Mesenchymal stem cell (in vitro differentiated cells and primary cell): ENCODE measurements around the gene HSPB3.

Experiments
- DNase-seq: peaks from one replicate; pipeline ENCODE4 v3.0.0-alpha.2; 2013
- H2AFZ ChIP-seq: one replicate; pipeline ENCODE4 v1.6.1; 2013; ENCODE audit warnings: low read depth, mild to moderate bottlenecking, control low read depth, inconsistent platforms, low read length, moderate library complexity
- H2AK5ac ChIP-seq: 2 replicates; pipeline ENCODE4 v1.6.1; 2013; ENCODE audit warnings: low read length, moderate library complexity, mild to moderate bottlenecking, inconsistent platforms; ENCODE audit not compliant: severe bottlenecking
- H2BK120ac ChIP-seq: one replicate; pipeline ENCODE4 v1.6.1; 2013; ENCODE audit warnings: low read depth, mild to moderate bottlenecking, inconsistent platforms, low read length, moderate library complexity
- H2BK12ac ChIP-seq, 2 experiments: one replicate each; pipeline ENCODE4 v1.6.1; 2013; ENCODE audit warnings: inconsistent platforms in 2 of 2, low read length in 2 of 2, mild to moderate bottlenecking in 2 of 2, moderate library complexity in 2 of 2, control low read depth in 1 of 2
- H2BK15ac ChIP-seq: one replicate; pipeline ENCODE4 v1.6.1; 2013; ENCODE audit warnings: mild to moderate bottlenecking, low read depth, inconsistent platforms; ENCODE audit not compliant: poor library complexity, severe bottlenecking
- H2BK5ac ChIP-seq: 2 replicates; pipeline ENCODE4 v1.6.1; 2013; ENCODE audit warnings: low read depth, mild to moderate bottlenecking, low read length, control low read depth, inconsistent platforms; ENCODE audit not compliant: poor library complexity, severe bottlenecking
- H3K14ac ChIP-seq, 2 experiments: one replicate each; pipeline ENCODE4 v1.6.1; 2013; ENCODE audit warnings: inconsistent platforms in 2 of 2, low read length in 2 of 2, control low read depth in 1 of 2, mild to moderate bottlenecking in 1 of 2, moderate library complexity in 1 of 2
- H3K18ac ChIP-seq, 2 experiments: one replicate each; pipeline ENCODE4 v1.6.1; 2013; ENCODE audit warnings: inconsistent platforms in 2 of 2, low read length in 2 of 2, control low read depth in 1 of 2, low read depth in 1 of 2, mild to moderate bottlenecking in 1 of 2
- H3K23ac ChIP-seq, 2 experiments: one replicate each; pipeline ENCODE4 v1.6.1; 2013; ENCODE audit warnings: inconsistent platforms in 2 of 2, low read length in 2 of 2, mild to moderate bottlenecking in 2 of 2, moderate library complexity in 2 of 2, control low read depth in 1 of 2
- H3K27ac ChIP-seq: 2 replicates; pipeline ENCODE4 v1.5.1; 2013; ENCODE audit warnings: mild to moderate bottlenecking, moderate library complexity, low read length, control low read depth, inconsistent platforms; ENCODE audit not compliant: poor library complexity, severe bottlenecking
- H3K27me3 ChIP-seq, 2 experiments: 2 replicates each; pipeline versions ENCODE4 v1.6.1 to v1.7.0; 2013; ENCODE audit warnings: low read length in 2 of 2, mild to moderate bottlenecking in 2 of 2, moderate library complexity in 2 of 2, control low read depth in 1 of 2, inconsistent platforms in 1 of 2; ENCODE audit not compliant: control insufficient read depth in 1 of 2, insufficient read depth in 1 of 2
- H3K36me3 ChIP-seq, 2 experiments: 2 replicates each; pipeline versions ENCODE4 v1.6.1 to v1.7.0; 2013; ENCODE audit warnings: low read length in 2 of 2, control low read depth in 1 of 2, inconsistent platforms in 1 of 2, low read depth in 1 of 2, mild to moderate bottlenecking in 1 of 2; ENCODE audit not compliant: insufficient read depth in 2 of 2, control insufficient read depth in 1 of 2
- H3K4ac ChIP-seq, 2 experiments: one replicate each; pipeline ENCODE4 v1.6.1; 2013; ENCODE audit warnings: inconsistent platforms in 2 of 2, low read length in 2 of 2, mild to moderate bottlenecking in 2 of 2, moderate library complexity in 2 of 2, control low read depth in 1 of 2, low read depth in 1 of 2
- H3K4me1 ChIP-seq: 2 replicates; pipeline ENCODE4 v1.6.1; 2013; ENCODE audit warnings: low read depth, low read length, control low read depth; ENCODE audit not compliant: control insufficient read depth, insufficient read depth
- H3K4me2 ChIP-seq: 2 replicates; pipeline ENCODE4 v1.6.1; 2013; ENCODE audit warnings: low read length, mild to moderate bottlenecking, inconsistent platforms; ENCODE audit not compliant: poor library complexity, severe bottlenecking
- H3K4me3 ChIP-seq, 2 experiments: 2 replicates each; pipeline versions ENCODE4 v1.5.1 to v1.7.0; 2013; ENCODE audit warnings: low read length in 2 of 2, mild to moderate bottlenecking in 2 of 2, control low read depth in 1 of 2, low read depth in 1 of 2; ENCODE audit not compliant: insufficient read depth in 1 of 2
- H3K79me1 ChIP-seq: replicated peaks from 2 replicates; pipeline ENCODE4 v1.6.1; 2013; ENCODE audit warnings: mild to moderate bottlenecking, control low read depth, low read length, inconsistent platforms; ENCODE audit not compliant: poor library complexity, severe bottlenecking
- H3K9ac ChIP-seq: 2 replicates; pipeline ENCODE4 v1.7.0; 2013; ENCODE audit warnings: mild to moderate bottlenecking, low read length, moderate library complexity
- H3K9me3 ChIP-seq: 2 replicates; pipeline ENCODE4 v1.7.0; 2013; ENCODE audit warnings: mild to moderate bottlenecking, low read length; ENCODE audit not compliant: control insufficient read depth
- H4K8ac ChIP-seq: one replicate; pipeline ENCODE4 v1.6.1; 2013; ENCODE audit warnings: inconsistent platforms, mild to moderate bottlenecking, low read length, moderate library complexity
- H4K91ac ChIP-seq: one replicate; pipeline ENCODE4 v1.6.1; 2013; ENCODE audit warnings: mild to moderate bottlenecking, low read length, inconsistent platforms
- WGBS: methylation state at CpG from one replicate; pipeline ENCODE4 v1.1.7; 2013; ENCODE audit warnings: mixed read lengths; 5-methylcytosine and 5-hydroxymethylcytosine counted together

HSPB3 gene

DNA sequence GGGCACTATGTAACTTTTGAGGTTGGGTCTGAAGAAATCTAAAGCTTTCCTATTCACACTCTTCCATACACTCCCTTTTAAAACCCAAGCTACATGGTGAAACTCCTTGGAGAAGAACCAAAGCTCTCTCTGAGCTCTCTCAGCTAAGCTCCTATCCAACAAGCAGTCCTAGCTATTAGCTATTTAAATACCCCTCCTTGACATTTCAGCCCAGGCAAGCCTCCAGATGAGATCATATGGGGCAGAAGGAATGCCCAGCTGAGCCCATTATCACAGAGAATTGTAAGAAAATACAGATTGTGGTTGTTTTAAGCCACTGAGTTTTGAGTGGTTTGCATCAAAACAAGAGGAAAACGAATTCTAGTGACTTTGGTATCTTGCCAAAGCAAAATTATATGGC lies 15.2 kb downstream of the HSPB3 start:
- Histone ChIP-seq H3K9me3 (no peaks in the 10 kb centered on the region), H3K27ac (no peak overlapping the region), H3K4ac (no peak overlapping the region), H3K36me3 (no peaks in the 10 kb centered on the region), H2AK5ac (no peak overlapping the region), H2BK12ac (no peak overlapping the region), H3K18ac (no peak overlapping the region), H3K27me3 (peaks cover 0 to 3% of the 10 kb centered on the region in 2 experiments), H3K79me1 (no peaks in the 10 kb centered on the region), H3K4me1 (no peaks in the 10 kb centered on the region), H3K9ac (peak overlapping the region; percentile 90), H2BK15ac (no peak overlapping the region), H3K4me3 (peak overlapping the region in 1 of 2 experiments; percentile 79), H2AFZ (no peak overlapping the region), H3K4me2 (no peak overlapping the region), H3K14ac (no peak overlapping the region), H2BK120ac (no peak overlapping the region), H2BK5ac (no peak overlapping the region), H3K23ac (no peak overlapping the region), H4K8ac (no peak overlapping the region), H4K91ac (no peak overlapping the region)
- DNase-seq: no peak
- no CpG with 5 or more reads among the region's 1 CpG for WGBS

DNA sequence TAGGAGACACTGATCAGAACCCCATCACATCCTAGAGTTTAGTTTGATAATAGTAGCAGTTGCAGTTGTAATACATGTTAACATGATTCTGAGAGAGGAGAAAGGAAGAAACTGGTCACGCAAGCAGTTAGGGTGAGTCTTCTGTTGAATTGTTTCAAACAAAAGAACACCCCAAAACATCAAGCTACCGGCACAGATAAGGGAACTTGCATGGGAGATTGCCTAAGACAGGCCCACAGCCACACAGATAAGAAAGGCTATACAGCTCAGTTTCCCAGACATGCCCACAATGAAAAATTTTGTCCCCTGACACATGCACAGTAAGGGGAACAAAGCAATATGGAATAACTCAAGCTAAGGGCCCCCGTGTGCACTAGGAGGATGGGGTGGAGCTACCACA lies 15.9 kb downstream of the HSPB3 start:
- Histone ChIP-seq H2BK12ac (no peak overlapping the region), H3K36me3 (no peaks in the 10 kb centered on the region), H2AFZ (no peak overlapping the region), H3K4ac (no peak overlapping the region), H2AK5ac (no peak overlapping the region), H2BK15ac (no peak overlapping the region), H4K91ac (no peak overlapping the region), H3K9me3 (no peaks in the 10 kb centered on the region), H3K18ac (no peak overlapping the region), H4K8ac (no peak overlapping the region), H3K27ac (no peak overlapping the region), H3K4me1 (no peaks in the 10 kb centered on the region), H3K9ac (peak overlapping the region; percentile 90), H3K23ac (no peak overlapping the region), H2BK120ac (no peak overlapping the region), H3K4me2 (no peak overlapping the region), H3K4me3 (no peak overlapping the region), H3K79me1 (no peaks in the 10 kb centered on the region), H3K27me3 (peaks cover 0 to 3% of the 10 kb centered on the region in 2 experiments), H2BK5ac (no peak overlapping the region), H3K14ac (no peak overlapping the region)
- no peak for DNase-seq
- 60% methylated on average over 3 of the region's 3 CpGs for WGBS

DNA sequence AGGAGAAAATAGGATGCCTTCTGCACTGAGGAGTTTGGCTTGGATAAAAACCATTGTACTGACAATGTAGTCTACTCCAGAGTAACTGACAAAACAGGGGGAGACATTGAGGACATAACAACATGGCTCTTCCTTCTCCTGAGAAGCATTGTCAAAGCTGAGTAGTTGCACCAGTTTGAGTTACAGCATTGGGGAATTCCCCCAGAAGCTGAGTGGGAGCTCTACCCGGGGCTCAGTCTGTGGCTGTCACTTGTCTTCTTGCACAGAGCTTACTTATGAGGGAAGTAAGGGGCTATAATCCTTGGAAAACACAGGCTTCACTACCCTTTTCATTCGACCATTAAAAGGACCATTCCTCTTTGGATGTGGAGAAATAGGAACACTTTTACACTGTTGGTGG lies 21.2 kb downstream of the HSPB3 start:
- no peak overlapping the region for H3K9ac ChIP-seq
- H3K23ac ChIP-seq: no peak overlapping the region
- no peak overlapping the region for H2AK5ac ChIP-seq
- H3K4me2 ChIP-seq: no peak overlapping the region
- H4K91ac ChIP-seq: no peak overlapping the region
- H3K36me3 ChIP-seq: no peaks in the 10 kb centered on the region
- H3K27me3 ChIP-seq: peaks cover 7 to 13% of the 10 kb centered on the region in 2 experiments
- H3K4me1 ChIP-seq: no peaks in the 10 kb centered on the region
- no peak for DNase-seq
- H3K4ac ChIP-seq: no peak overlapping the region
- no peak overlapping the region for H2BK120ac ChIP-seq
- H3K79me1 ChIP-seq: no peaks in the 10 kb centered on the region
- H4K8ac ChIP-seq: no peak overlapping the region
- no peak overlapping the region for H3K14ac ChIP-seq
- no peak overlapping the region for H3K18ac ChIP-seq
- no peaks in the 10 kb centered on the region for H3K9me3 ChIP-seq
- H2AFZ ChIP-seq: no peak overlapping the region
- no peak overlapping the region for H2BK15ac ChIP-seq
- H3K27ac ChIP-seq: no peak overlapping the region
- no peak overlapping the region for H3K4me3 ChIP-seq
- no peak overlapping the region for H2BK5ac ChIP-seq
- H2BK12ac ChIP-seq: no peak overlapping the region
- 70% methylated on average over 1 of the region's 2 CpGs for WGBS

DNA sequence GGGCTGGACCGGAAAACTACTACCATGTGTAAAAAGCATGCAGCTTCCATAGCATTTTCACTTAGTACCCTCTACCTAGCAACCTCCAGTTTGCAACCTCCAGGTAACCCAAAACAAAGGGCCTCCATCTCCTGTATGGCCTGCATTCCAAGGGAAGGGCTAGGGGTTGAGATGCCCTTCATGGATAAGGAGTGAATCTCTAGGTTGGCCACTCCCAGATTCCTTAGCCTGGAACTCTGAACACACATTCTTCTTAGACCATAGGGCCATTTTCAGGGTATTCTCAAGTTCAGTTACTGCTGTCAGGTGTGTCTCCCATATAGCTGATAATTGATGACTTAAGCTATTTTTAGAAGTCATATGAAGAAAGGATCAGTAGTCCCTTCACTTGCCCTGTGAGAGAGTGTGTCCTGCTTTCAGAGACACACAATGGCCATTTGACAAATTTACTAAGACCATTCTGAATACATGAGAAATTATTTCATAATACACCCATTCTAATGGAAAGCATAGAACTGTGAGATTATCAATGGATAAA lies 22.5 kb downstream of the HSPB3 start:
- DNase-seq: no peak
- Histone ChIP-seq H3K79me1 (no peaks in the 10 kb centered on the region), H2BK5ac (no peak overlapping the region), H3K27me3 (peaks cover 7 to 13% of the 10 kb centered on the region in 2 experiments), H2BK15ac (no peak overlapping the region), H4K8ac (no peak overlapping the region), H3K27ac (no peak overlapping the region), H3K4me2 (no peak overlapping the region), H3K36me3 (no peaks in the 10 kb centered on the region), H3K18ac (no peak overlapping the region), H3K14ac (no peak overlapping the region), H3K9ac (no peak overlapping the region), H3K4me1 (no peaks in the 10 kb centered on the region), H2AK5ac (no peak overlapping the region), H4K91ac (no peak overlapping the region), H2BK12ac (no peak overlapping the region), H3K4me3 (no peak overlapping the region), H3K23ac (no peak overlapping the region), H2BK120ac (no peak overlapping the region), H3K9me3 (no peaks in the 10 kb centered on the region), H2AFZ (no peak overlapping the region), H3K4ac (no peak overlapping the region)
- WGBS: 57% methylated on average over 1 of the region's 1 CpG
